ENCODE data around the gene FOXO6.

The FOXO6 gene

GRCh38 chr1:41363591-41364320, 2.5 kb downstream of the FOXO6 start:
- H2AFZ ChIP-seq (ENCODE audit: low read depth, low read length), result no peak overlapping the region
- TF ChIP-seq CTCF (IDR thresholded peaks at IDR 0.05; ENCODE audit: low read depth, low read length) (no peak), EZH2phosphoT487 (IDR thresholded peaks at IDR 0.05; ENCODE audit: low read depth) (no peak)
- H3K79me2 ChIP-seq (ENCODE audit: low read length), result no peaks in the 10 kb centered on the region
- H3K4me3 ChIP-seq (ENCODE audit: low read length), result no peak overlapping the region
- no peak overlapping the region for H3K9ac ChIP-seq (ENCODE audit: low read length)
- H3K27me3 ChIP-seq (ENCODE audit: low read depth, low read length), result no peaks in the 10 kb centered on the region
- no peaks in the 10 kb centered on the region for H3K9me3 ChIP-seq (ENCODE audit: insufficient read depth, low read length)
- no peak overlapping the region for H3K27ac ChIP-seq (ENCODE audit: low read length)
- no peaks in the 10 kb centered on the region for H3K36me3 ChIP-seq (replicated peaks; ENCODE audit: low read depth, low read length)
- peaks cover 27% of the 10 kb centered on the region for H3K4me1 ChIP-seq (ENCODE audit: low read length)
- no peaks in the 10 kb centered on the region for H4K20me1 ChIP-seq (ENCODE audit: insufficient read depth, low read length)
- no peak overlapping the region for H3K4me2 ChIP-seq (ENCODE audit: low read length)

GRCh38 chr1:41364442-41365319, 3.4 kb downstream of the FOXO6 start:
- TF ChIP-seq CTCF (IDR thresholded peaks at IDR 0.05; ENCODE audit: low read depth, low read length), result no peak
- TF ChIP-seq EZH2phosphoT487 (IDR thresholded peaks at IDR 0.05; ENCODE audit: low read depth), result no peak
- no peaks in the 10 kb centered on the region for H3K27me3 ChIP-seq (ENCODE audit: low read depth, low read length)
- no peak overlapping the region for H3K27ac ChIP-seq (ENCODE audit: low read length)
- H3K4me1 ChIP-seq (ENCODE audit: low read length), result peaks cover 27% of the 10 kb centered on the region
- H3K9ac ChIP-seq (ENCODE audit: low read length), result no peak overlapping the region
- no peaks in the 10 kb centered on the region for H4K20me1 ChIP-seq (ENCODE audit: insufficient read depth, low read length)
- H2AFZ ChIP-seq (ENCODE audit: low read depth, low read length), result no peak overlapping the region
- H3K36me3 ChIP-seq (replicated peaks; ENCODE audit: low read depth, low read length), result no peaks in the 10 kb centered on the region
- no peaks in the 10 kb centered on the region for H3K9me3 ChIP-seq (ENCODE audit: insufficient read depth, low read length)
- H3K4me2 ChIP-seq (ENCODE audit: low read length), result no peak overlapping the region
- no peak overlapping the region for H3K4me3 ChIP-seq (ENCODE audit: low read length)
- H3K79me2 ChIP-seq (ENCODE audit: low read length), result no peaks in the 10 kb centered on the region

- Histone ChIP-seq H3K4me1 (ENCODE audit: low read length) (peaks cover 27% of the 10 kb centered on the region), H3K4me3 (ENCODE audit: low read length) (no peak overlapping the region), H3K27ac (ENCODE audit: low read length) (no peak overlapping the region), H3K79me2 (ENCODE audit: low read length) (no peaks in the 10 kb centered on the region), H3K36me3 (replicated peaks; ENCODE audit: low read depth, low read length) (no peaks in the 10 kb centered on the region), H3K27me3 (ENCODE audit: low read depth, low read length) (no peaks in the 10 kb centered on the region), H2AFZ (ENCODE audit: low read depth, low read length) (no peak overlapping the region), H4K20me1 (ENCODE audit: insufficient read depth, low read length) (no peaks in the 10 kb centered on the region), H3K4me2 (ENCODE audit: low read length) (no peak overlapping the region), H3K9ac (ENCODE audit: low read length) (peak overlapping the region; percentile 87; the same call in 1 of the 2 replicates), H3K9me3 (ENCODE audit: insufficient read depth, low read length) (no peaks in the 10 kb centered on the region)
- TF ChIP-seq EZH2phosphoT487 (IDR thresholded peaks at IDR 0.05; ENCODE audit: low read depth), result no peak
- TF ChIP-seq CTCF (IDR thresholded peaks at IDR 0.05; ENCODE audit: low read depth, low read length), result no peak
Measured at GRCh38 chr1:41365320-41365633, 4.0 kb downstream of the FOXO6 start.

GRCh38 chr1:41365772-41366454, 4.7 kb downstream of the FOXO6 start:
- peak overlapping the region; percentile 87 for H3K9ac ChIP-seq (ENCODE audit: low read length)
- H3K4me1 ChIP-seq (ENCODE audit: low read length), result peaks cover 22% of the 10 kb centered on the region
- peak overlapping the region; percentile 67; the same call in 1 of the 2 replicates for H2AFZ ChIP-seq (ENCODE audit: low read depth, low read length)

More at GRCh38 chr1:41365772-41366454, 4.7 kb downstream of the FOXO6 start:
- no peaks in the 10 kb centered on the region for H4K20me1 ChIP-seq (ENCODE audit: insufficient read depth, low read length)
- H3K9me3 ChIP-seq (ENCODE audit: insufficient read depth, low read length), result no peaks in the 10 kb centered on the region
- no peaks in the 10 kb centered on the region for H3K36me3 ChIP-seq (replicated peaks; ENCODE audit: low read depth, low read length)
- peak overlapping the region; percentile 94 for H3K4me2 ChIP-seq (ENCODE audit: low read length)
- TF ChIP-seq CTCF (IDR thresholded peaks at IDR 0.05; ENCODE audit: low read depth, low read length), result no peak
- no peak for TF ChIP-seq EZH2phosphoT487 (IDR thresholded peaks at IDR 0.05; ENCODE audit: low read depth)
- H3K4me3 ChIP-seq (ENCODE audit: low read length), result peak overlapping the region; percentile 98
- H3K27ac ChIP-seq (ENCODE audit: low read length), result no peak overlapping the region
- no peaks in the 10 kb centered on the region for H3K79me2 ChIP-seq (ENCODE audit: low read length)
- no peaks in the 10 kb centered on the region for H3K27me3 ChIP-seq (ENCODE audit: low read depth, low read length)
